Liver (tissue), 9 donors: ENCODE measurements around the gene STAT5A. TPM values are rescaled to one million over a fixed set of nuclear protein-coding genes. Genes with fewer than 3 reads are reported as not detected.

ENCODE experiments used
- DNase-seq: peaks from one replicate; pipeline ENCODE4 v3.0.0-alpha.2; 2017; ENCODE audit warnings: low spot score
- H3K27ac ChIP-seq, 2 donors: one replicate each; pipeline ENCODE4 v1.7.0; 2013; ENCODE audit warnings: inconsistent platforms in 2 of 2, low read length in 2 of 2, control low read depth in 1 of 2, low read depth in 1 of 2, mild to moderate bottlenecking in 1 of 2
- H3K27me3 ChIP-seq, 4 donors: one replicate each; pipeline versions ENCODE4 v1.6.1 to v1.7.0; 2013; ENCODE audit warnings: low read length in 3 of 4, inconsistent platforms in 1 of 4, mild to moderate bottlenecking in 1 of 4, moderate library complexity in 1 of 4; ENCODE audit not compliant: control insufficient read depth in 4 of 4, insufficient read depth in 4 of 4
- H3K36me3 ChIP-seq, 4 donors: one replicate each; pipeline versions ENCODE4 v1.6.1 to v1.7.0; 2013; ENCODE audit warnings: low read length in 3 of 4, mild to moderate bottlenecking in 3 of 4, low read depth in 1 of 4, moderate library complexity in 1 of 4; ENCODE audit not compliant: control insufficient read depth in 4 of 4, insufficient read depth in 3 of 4
- H3K4me1 ChIP-seq, 4 donors: one replicate each; pipeline versions ENCODE4 v1.6.1 to v1.7.0; 2013; ENCODE audit warnings: low read length in 3 of 4, mild to moderate bottlenecking in 3 of 4, moderate library complexity in 1 of 4; ENCODE audit not compliant: control insufficient read depth in 4 of 4, insufficient read depth in 4 of 4
- H3K4me3 ChIP-seq, 3 donors: one replicate each; pipeline versions ENCODE4 v1.6.1 to v1.7.0; 2013; ENCODE audit warnings: low read length in 3 of 3, control low read depth in 1 of 3, low read depth in 1 of 3, mild to moderate bottlenecking in 1 of 3
- H3K9ac ChIP-seq, 2 donors: one replicate each; pipeline ENCODE4 v1.7.0; 2013; ENCODE audit warnings: low read length in 2 of 2, mild to moderate bottlenecking in 2 of 2, moderate library complexity in 2 of 2, control low read depth in 1 of 2, low read depth in 1 of 2
- H3K9me3 ChIP-seq, 4 donors: one replicate each; pipeline versions ENCODE4 v1.6.1 to v1.7.0; 2013; ENCODE audit warnings: low read length in 3 of 4; ENCODE audit not compliant: control insufficient read depth in 4 of 4
- CTCF ChIP-seq: fragments of 150-350 bp; IDR thresholded peaks from 2 replicates; pipeline ENCODE4 v1.5.1; 2017; ENCODE audit warnings: improper control_type of control experiment, low read depth, low read length; ENCODE audit not compliant: missing input control
- FOXA1 ChIP-seq: IDR thresholded peaks from 2 replicates; pipeline ENCODE4 v1.6.1; 2016; ENCODE audit warnings: antibody characterized with exemption
- FOXA2 ChIP-seq: IDR thresholded peaks from 2 replicates; pipeline ENCODE4 v1.6.1; 2016; ENCODE audit warnings: antibody characterized with exemption
- GABPA ChIP-seq, 2 donors: IDR thresholded peaks in 1 of 2; conservative IDR thresholded peaks in 1 of 2; 2 replicates each; pipeline ENCODE4 v1.6.1; 2016; ENCODE audit warnings: antibody characterized with exemption in 2 of 2, mild to moderate bottlenecking in 1 of 2, moderate library complexity in 1 of 2
- HNF4G ChIP-seq: IDR thresholded peaks from 2 replicates; pipeline ENCODE4 v1.6.1; 2016; ENCODE audit warnings: antibody characterized with exemption
- NR2F2 ChIP-seq: IDR thresholded peaks from 2 replicates; pipeline ENCODE4 v1.6.1; 2016; ENCODE audit warnings: antibody characterized with exemption
- REST ChIP-seq: IDR thresholded peaks from 2 replicates; pipeline ENCODE4 v1.6.1; 2016; ENCODE audit warnings: antibody characterized with exemption, mild to moderate bottlenecking
- RXRA ChIP-seq, 2 donors: IDR thresholded peaks; 2 replicates each; pipeline ENCODE4 v1.6.1; 2017 to 2018; ENCODE audit warnings: antibody characterized with exemption in 2 of 2, mild to moderate bottlenecking in 1 of 2
- TAF1 ChIP-seq: conservative IDR thresholded peaks from 2 replicates; pipeline ENCODE4 v1.6.1; 2016; ENCODE audit warnings: antibody characterized with exemption, mild to moderate bottlenecking
- WGBS: extraction: QIAGEN DNeasy Blood & Tissue Kit; methylation state at CpG from one replicate; pipeline ENCODE4 v1.1.7; 2013; 5-methylcytosine and 5-hydroxymethylcytosine counted together
- polyA plus RNA-seq, 2 donors: library from polyadenylated mRNA; stranded (reverse) in 1 of 2; unstranded in 1 of 2; fragments of 200-250 nt in 1 of 2; fragments of >200 nt in 1 of 2; fragmentation: Nextera tagmentation in 1 of 2; extraction: Ambion mirVana in 1 of 2; gene quantifications; one replicate each; pipeline versions ENCODE4 v1.2.1 to v1.2.3, GENCODE V29; 2013 to 2015
- total RNA-seq, 2 donors: library from RNA; depleted of rRNA; stranded (reverse); fragments of >200 nt; gene quantifications; one replicate each; pipeline ENCODE4 v1.2.3, GENCODE V29; 2014
- TF ChIP-seq, protein P1 (sequence below): IDR thresholded peaks from 2 replicates; pipeline ENCODE4 v1.6.1; 2016; ENCODE audit warnings: antibody characterized with exemption
- donor health status: healthy.
- donor health status: healthy.
- donor health status: healthy.
- donor health status: healthy.
- donor health status: healthy.

The STAT5A gene
- total and polyA plus RNA-seq, 4 donors: 1.7 to 37.7 (median 8.9) TPM

DNA sequence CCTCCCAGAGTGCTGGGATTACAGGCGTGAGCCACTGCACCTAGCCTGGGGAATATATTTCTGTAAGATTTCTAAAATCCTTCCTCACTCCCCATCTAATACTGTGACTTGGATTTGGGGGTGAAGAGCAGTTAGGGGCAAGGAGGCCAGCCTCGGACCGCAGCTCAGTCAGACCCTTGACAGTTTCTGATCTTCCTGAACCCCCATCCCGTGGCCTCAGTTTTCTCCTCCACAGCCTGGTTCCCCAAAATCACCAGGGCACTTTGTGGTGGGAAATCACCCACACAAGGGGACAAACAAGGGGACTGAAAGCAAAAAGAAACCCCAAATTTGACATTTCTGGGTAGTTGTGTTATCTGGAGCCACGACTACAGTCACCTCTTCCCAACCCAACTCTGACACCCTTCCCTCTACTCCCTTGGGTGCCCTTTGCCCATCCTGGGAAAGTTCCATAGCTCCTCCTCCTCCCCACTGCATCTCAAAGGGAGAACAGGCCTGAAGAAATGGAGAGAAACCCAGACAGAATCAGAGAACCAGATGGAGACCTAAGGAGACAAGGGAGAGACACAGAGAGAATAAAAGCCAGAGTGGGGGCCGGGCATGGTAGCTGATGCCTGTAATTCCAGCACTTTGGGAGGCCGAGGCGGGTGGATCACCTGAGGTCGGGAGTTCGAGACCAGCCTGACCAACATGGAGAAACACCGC, 2.8 kb upstream of the STAT5A start:
- 92% methylated on average over 11 of the region's 11 CpGs for WGBS
- TF ChIP-seq REST (no peak), FOXA2 (no peak), GABPA (IDR thresholded peaks at IDR 0.05 in 1 of 2, conservative IDR thresholded peaks at IDR 0.05 in 1 of 2) (no peak), RXRA (IDR thresholded peaks at IDR 0.05) (no peak)
- no peak for DNase-seq
- no peaks in the 10 kb centered on the region for H3K27me3 ChIP-seq
- H3K4me1 ChIP-seq: peaks cover 0 to 20% (median 7%) of the 10 kb centered on the region in 4 donors
- no peak overlapping the region for H3K9ac ChIP-seq
- no peaks in the 10 kb centered on the region for H3K9me3 ChIP-seq
- H3K27ac ChIP-seq: no peak overlapping the region
- H3K4me3 ChIP-seq: no peak overlapping the region
- no peaks in the 10 kb centered on the region for H3K36me3 ChIP-seq

GRCh38 chr17:42286411-42287221, 1.7 kb upstream of the STAT5A start:
- H3K36me3 ChIP-seq: no peaks in the 10 kb centered on the region
- peak overlapping the region in 1 of 2 donors; percentile 75 for H3K27ac ChIP-seq
- peak overlapping the region in 1 of 2 donors; percentile 32 for H3K9ac ChIP-seq
- H3K4me1 ChIP-seq: peaks cover 0 to 20% (median 7%) of the 10 kb centered on the region in 4 donors
- H3K4me3 ChIP-seq: no peak overlapping the region
- TF ChIP-seq GABPA (IDR thresholded peaks at IDR 0.05 in 1 of 2, conservative IDR thresholded peaks at IDR 0.05 in 1 of 2) (no peak), HNF4G (no peak), TAF1 (no peak), FOXA1 (no peak), CTCF (no peak), NR2F2 (no peak), REST (no peak)
- TF ChIP-seq, protein P1, sequence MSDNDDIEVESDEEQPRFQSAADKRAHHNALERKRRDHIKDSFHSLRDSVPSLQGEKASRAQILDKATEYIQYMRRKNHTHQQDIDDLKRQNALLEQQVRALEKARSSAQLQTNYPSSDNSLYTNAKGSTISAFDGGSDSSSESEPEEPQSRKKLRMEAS: no peak
- 72% methylated on average over 5 of the region's 5 CpGs for WGBS
- no peaks in the 10 kb centered on the region for H3K27me3 ChIP-seq
- no peaks in the 10 kb centered on the region for H3K9me3 ChIP-seq
- no peak for DNase-seq
